Measurements from ENCODE around the gene BUB1B. TPM values are rescaled to one million over a fixed set of nuclear protein-coding genes. Genes with fewer than 3 reads are reported as not detected.

BUB1B gene
- total RNA-seq, 1 experiment from 2014 or later, result 83.2 TPM

DNA sequence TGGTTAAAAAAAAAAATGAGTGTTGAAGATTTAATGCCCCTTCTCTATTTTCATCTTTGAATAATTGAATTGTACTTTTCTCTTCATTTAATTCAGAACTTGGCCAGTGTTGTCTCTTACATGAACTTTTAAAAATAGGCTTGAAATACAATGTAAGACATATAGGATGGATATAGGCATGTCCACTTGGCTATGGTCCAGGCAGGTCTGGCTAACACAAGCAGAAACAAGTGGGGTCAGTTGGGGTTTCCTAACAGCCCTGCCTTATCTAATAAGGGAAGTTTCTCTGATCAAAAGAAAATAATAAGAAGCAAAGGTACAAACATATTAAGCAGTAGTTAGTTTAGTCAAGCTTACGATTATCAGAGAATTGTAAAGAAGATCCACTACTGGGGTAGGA, 58.9 kb downstream of the BUB1B start:
- Histone ChIP-seq H3K27me3 (ENCODE audit: insufficient read depth, low read length) (no peaks in the 10 kb centered on the region; the same call in 1 of the 2 replicates), H4K8ac (replicated peaks; ENCODE audit: insufficient read length, low read depth, low read length) (no peak overlapping the region), H3K9me3 (ENCODE audit: control insufficient read depth, low read depth, low read length) (no peaks in the 10 kb centered on the region), H3K9ac (ENCODE audit: extremely low read depth, insufficient read length, low read length) (no peak overlapping the region), H3T11ph (ENCODE audit: low read length) (no peak overlapping the region), H4K5ac (ENCODE audit: insufficient read length, low read depth, low read length) (no peak overlapping the region), H3K4me1 (ENCODE audit: insufficient read depth, low read length) (no peaks in the 10 kb centered on the region), H4K91ac (ENCODE audit: insufficient read length, low read depth, low read length) (no peak overlapping the region), H2AFZ (ENCODE audit: low read length) (no peak overlapping the region), H3K14ac (ENCODE audit: insufficient read depth, low read length) (no peak overlapping the region), H3K4me2 (ENCODE audit: insufficient read depth, insufficient read length, low read length) (no peak overlapping the region), H3K27ac (ENCODE audit: insufficient read length, low read depth, low read length) (no peak overlapping the region), H3K4ac (ENCODE audit: low read depth, low read length) (no peak overlapping the region), H2BK20ac (ENCODE audit: low read depth, low read length, poor library complexity, severe bottlenecking) (no peak overlapping the region), H4K20me1 (ENCODE audit: control insufficient read depth, insufficient read depth, insufficient read length) (no peaks in the 10 kb centered on the region), H3K23me2 (ENCODE audit: insufficient read length, low read depth, low read length, poor library complexity, severe bottlenecking) (no peaks in the 10 kb centered on the region), H2AK5ac (ENCODE audit: insufficient read length, low read length) (no peak overlapping the region), H3K79me1 (ENCODE audit: insufficient read depth, low read depth, low read length, poor library complexity, severe bottlenecking) (peaks cover 3% of the 10 kb centered on the region), H2BK5ac (ENCODE audit: insufficient read length, low read length) (no peak overlapping the region), H3K79me2 (ENCODE audit: insufficient read depth, low read length) (no peaks in the 10 kb centered on the region), H3K23ac (ENCODE audit: insufficient read length, low read depth, low read length) (no peak overlapping the region), H2BK12ac (ENCODE audit: insufficient read length, low read depth, low read length) (no peak overlapping the region), H2BK120ac (ENCODE audit: low read depth, low read length, poor library complexity, severe bottlenecking) (no peak overlapping the region), H2BK15ac (ENCODE audit: low read depth, low read length) (no peak overlapping the region), H3K18ac (ENCODE audit: insufficient read length, low read depth, low read length) (no peak overlapping the region), H3K56ac (ENCODE audit: insufficient read length, low read depth, low read length) (no peak overlapping the region)
- DNase-seq, result no peak
- Mint-ChIP-seq H3K36me3 (ENCODE audit: insufficient read depth in 1 of 3, low read depth in 3 of 3) (peaks cover 38 to 85% (median 74%) of the 10 kb centered on the region in 3 experiments; a peak in 6 of 7 replicates), H3K4me3 (no peak overlapping the region), H3K27ac (no peak overlapping the region), H3K9me3 (no peaks in the 10 kb centered on the region), H3K27me3 (ENCODE audit: low read depth) (no peaks in the 10 kb centered on the region), H3K4me1 (no peaks in the 10 kb centered on the region)
- no CpG with 5 or more reads among the region's 1 CpG for WGBS (ENCODE audit: extremely low coverage, insufficient read length, low lambda C conversion rate)
- TF ChIP-seq, protein P1, sequence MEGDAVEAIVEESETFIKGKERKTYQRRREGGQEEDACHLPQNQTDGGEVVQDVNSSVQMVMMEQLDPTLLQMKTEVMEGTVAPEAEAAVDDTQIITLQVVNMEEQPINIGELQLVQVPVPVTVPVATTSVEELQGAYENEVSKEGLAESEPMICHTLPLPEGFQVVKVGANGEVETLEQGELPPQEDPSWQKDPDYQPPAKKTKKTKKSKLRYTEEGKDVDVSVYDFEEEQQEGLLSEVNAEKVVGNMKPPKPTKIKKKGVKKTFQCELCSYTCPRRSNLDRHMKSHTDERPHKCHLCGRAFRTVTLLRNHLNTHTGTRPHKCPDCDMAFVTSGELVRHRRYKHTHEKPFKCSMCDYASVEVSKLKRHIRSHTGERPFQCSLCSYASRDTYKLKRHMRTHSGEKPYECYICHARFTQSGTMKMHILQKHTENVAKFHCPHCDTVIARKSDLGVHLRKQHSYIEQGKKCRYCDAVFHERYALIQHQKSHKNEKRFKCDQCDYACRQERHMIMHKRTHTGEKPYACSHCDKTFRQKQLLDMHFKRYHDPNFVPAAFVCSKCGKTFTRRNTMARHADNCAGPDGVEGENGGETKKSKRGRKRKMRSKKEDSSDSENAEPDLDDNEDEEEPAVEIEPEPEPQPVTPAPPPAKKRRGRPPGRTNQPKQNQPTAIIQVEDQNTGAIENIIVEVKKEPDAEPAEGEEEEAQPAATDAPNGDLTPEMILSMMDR (conservative IDR thresholded peaks at IDR 0.05), result no peak

All from H9 (cell line).